ENCODE data around the gene PGM5. TPM values are rescaled to one million over a fixed set of nuclear protein-coding genes. Genes with fewer than 3 reads are reported as not detected.

PGM5 gene
- polyA plus RNA-seq, 1 donor (not counting 4 experiments of a cell fraction or from before 2014, with no cell fraction given), result 0.18 TPM

DNA sequence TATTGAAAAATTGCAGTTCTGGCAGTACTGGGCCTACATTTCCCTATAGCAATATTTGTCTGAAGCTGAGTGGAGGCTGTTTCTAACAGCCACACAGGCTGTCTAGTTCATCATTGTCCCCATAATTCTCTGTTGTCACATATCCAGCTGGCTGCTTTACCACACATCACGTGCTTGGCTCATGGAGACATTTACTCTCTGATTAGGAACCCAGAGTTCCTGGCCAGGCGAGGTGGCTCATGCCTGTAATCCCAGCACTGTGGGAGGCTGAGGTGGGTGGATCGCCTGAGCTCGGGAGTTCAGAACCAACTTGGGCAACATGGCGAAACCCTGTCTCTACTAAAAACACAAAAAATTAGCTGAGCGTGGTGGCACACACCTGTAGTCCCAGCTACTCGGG is 81.4 kb downstream of the PGM5 start:
- no peak for FAIRE-seq
- Histone ChIP-seq H3K79me2 (ENCODE audit: control insufficient read depth, insufficient read depth, low read length) (no peaks in the 10 kb centered on the region), H3K4me3 (ENCODE audit: control insufficient read depth in 2 of 3, extremely low read depth in 1 of 3, insufficient read depth in 2 of 3, low read depth in 1 of 3, low read length in 3 of 3) (no peak overlapping the region), H3K4me1 (ENCODE audit: control insufficient read depth, extremely low read depth, insufficient read depth, low read length) (no peaks in the 10 kb centered on the region), H2AFZ (ENCODE audit: control insufficient read depth, low read length) (no peak overlapping the region), H3K9me1 (ENCODE audit: control insufficient read depth, extremely low read depth, insufficient read depth, low read length) (no peaks in the 10 kb centered on the region), H3K4me2 (ENCODE audit: control insufficient read depth, extremely low read depth, insufficient read depth, low read depth, low read length) (no peak overlapping the region), H3K36me3 (ENCODE audit: control insufficient read depth in 2 of 2, extremely low read depth in 1 of 2, insufficient read depth in 2 of 2, low read length in 2 of 2) (no peaks in the 10 kb centered on the region), H3K9ac (ENCODE audit: control insufficient read depth, extremely low read depth, insufficient read depth, low read length) (no peak overlapping the region), H3K9me3 (ENCODE audit: control insufficient read depth, low read depth, low read length) (no peaks in the 10 kb centered on the region), H3K27me3 (ENCODE audit: control insufficient read depth, extremely low read depth, insufficient read depth, low read length) (no peaks in the 10 kb centered on the region), H4K20me1 (ENCODE audit: control insufficient read depth, extremely low read depth, insufficient read depth, low read length) (no peaks in the 10 kb centered on the region), H3K27ac (ENCODE audit: control insufficient read depth, insufficient read depth, low read length) (no peak overlapping the region)
- dilution Hi-C loops (cut with MboI; ENCODE audit: extremely low pct_ligation_motif_present, low sequenced_read_pairs), result no loop called here
- TF ChIP-seq, protein P1, sequence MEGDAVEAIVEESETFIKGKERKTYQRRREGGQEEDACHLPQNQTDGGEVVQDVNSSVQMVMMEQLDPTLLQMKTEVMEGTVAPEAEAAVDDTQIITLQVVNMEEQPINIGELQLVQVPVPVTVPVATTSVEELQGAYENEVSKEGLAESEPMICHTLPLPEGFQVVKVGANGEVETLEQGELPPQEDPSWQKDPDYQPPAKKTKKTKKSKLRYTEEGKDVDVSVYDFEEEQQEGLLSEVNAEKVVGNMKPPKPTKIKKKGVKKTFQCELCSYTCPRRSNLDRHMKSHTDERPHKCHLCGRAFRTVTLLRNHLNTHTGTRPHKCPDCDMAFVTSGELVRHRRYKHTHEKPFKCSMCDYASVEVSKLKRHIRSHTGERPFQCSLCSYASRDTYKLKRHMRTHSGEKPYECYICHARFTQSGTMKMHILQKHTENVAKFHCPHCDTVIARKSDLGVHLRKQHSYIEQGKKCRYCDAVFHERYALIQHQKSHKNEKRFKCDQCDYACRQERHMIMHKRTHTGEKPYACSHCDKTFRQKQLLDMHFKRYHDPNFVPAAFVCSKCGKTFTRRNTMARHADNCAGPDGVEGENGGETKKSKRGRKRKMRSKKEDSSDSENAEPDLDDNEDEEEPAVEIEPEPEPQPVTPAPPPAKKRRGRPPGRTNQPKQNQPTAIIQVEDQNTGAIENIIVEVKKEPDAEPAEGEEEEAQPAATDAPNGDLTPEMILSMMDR (optimal IDR thresholded peaks at IDR 0.05 in 1 of 3, IDR thresholded peaks at IDR 0.05 in 1 of 3, conservative IDR thresholded peaks at IDR 0.05 in 1 of 3; ENCODE audit: extremely low read depth in 1 of 3, insufficient read depth in 2 of 3, low read length in 3 of 3), result no peak
- no peak for TF ChIP-seq EZH2 (IDR thresholded peaks at IDR 0.05; ENCODE audit: low read length)
- no peak for DNase-seq (ENCODE audit: low read depth, low spot score)

DNA sequence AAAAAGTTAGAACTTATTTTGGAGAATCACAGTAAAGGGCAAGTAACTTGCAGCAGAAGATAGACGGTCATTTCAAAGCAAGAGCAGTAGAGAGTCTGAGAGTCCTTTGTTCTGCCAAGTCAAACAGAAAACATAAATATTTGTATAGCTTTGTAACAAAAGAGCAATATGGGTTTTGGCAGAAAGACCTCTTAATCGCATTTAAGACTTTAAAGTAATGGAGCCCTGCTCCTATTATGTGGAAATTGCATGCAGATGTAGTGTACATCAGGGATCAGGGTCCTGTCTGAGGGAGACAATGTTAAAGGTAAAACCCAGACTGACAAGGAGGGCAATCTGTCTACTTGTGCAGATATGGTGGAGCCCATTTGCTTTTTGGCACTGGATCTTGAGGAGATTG is 87.2 kb downstream of the PGM5 start:
- Histone ChIP-seq H3K79me2 (ENCODE audit: control insufficient read depth, insufficient read depth, low read length) (no peaks in the 10 kb centered on the region), H3K27me3 (ENCODE audit: control insufficient read depth, extremely low read depth, insufficient read depth, low read length) (peaks cover 3% of the 10 kb centered on the region), H3K4me2 (ENCODE audit: control insufficient read depth, extremely low read depth, insufficient read depth, low read depth, low read length) (no peak overlapping the region), H4K20me1 (ENCODE audit: control insufficient read depth, extremely low read depth, insufficient read depth, low read length) (no peaks in the 10 kb centered on the region), H3K9ac (ENCODE audit: control insufficient read depth, extremely low read depth, insufficient read depth, low read length) (no peak overlapping the region), H3K9me1 (ENCODE audit: control insufficient read depth, extremely low read depth, insufficient read depth, low read length) (no peaks in the 10 kb centered on the region), H3K4me3 (ENCODE audit: control insufficient read depth in 2 of 3, extremely low read depth in 1 of 3, insufficient read depth in 2 of 3, low read depth in 1 of 3, low read length in 3 of 3) (no peak overlapping the region), H2AFZ (ENCODE audit: control insufficient read depth, low read length) (no peak overlapping the region), H3K27ac (ENCODE audit: control insufficient read depth, insufficient read depth, low read length) (no peak overlapping the region), H3K4me1 (ENCODE audit: control insufficient read depth, extremely low read depth, insufficient read depth, low read length) (no peaks in the 10 kb centered on the region), H3K9me3 (ENCODE audit: control insufficient read depth, low read depth, low read length) (no peaks in the 10 kb centered on the region), H3K36me3 (ENCODE audit: control insufficient read depth in 2 of 2, extremely low read depth in 1 of 2, insufficient read depth in 2 of 2, low read length in 2 of 2) (no peaks in the 10 kb centered on the region)
- dilution Hi-C loops (cut with MboI; ENCODE audit: extremely low pct_ligation_motif_present, low sequenced_read_pairs), result no loop called here
- TF ChIP-seq EZH2 (IDR thresholded peaks at IDR 0.05; ENCODE audit: low read length), result no peak
- TF ChIP-seq, protein P1 (optimal IDR thresholded peaks at IDR 0.05 in 1 of 3, IDR thresholded peaks at IDR 0.05 in 1 of 3, conservative IDR thresholded peaks at IDR 0.05 in 1 of 3; ENCODE audit: extremely low read depth in 1 of 3, insufficient read depth in 2 of 3, low read length in 3 of 3), result no peak
- DNase-seq (ENCODE audit: low read depth, low spot score) (no peak), FAIRE-seq (no peak)

All from keratinocyte (primary cell).